HG02840 (cell line): ENCODE measurements around the gene INF2.
"Not testable (repeated sequence)": the region's sequence is repeated elsewhere in the genome, so short reads cannot be mapped to it uniquely, and the experiment has no call there.

ENCODE experiments used
- ATAC-seq: cut with Tn5 transposase; IDR thresholded peaks from one replicate; pipeline ENCODE4 v1.9.1; 2021; ENCODE audit warnings: mild to moderate bottlenecking, moderate library complexity, moderate number of reproducible peaks; ENCODE audit not compliant: unreplicated experiment, low FRiP score

The INF2 gene

DNA sequence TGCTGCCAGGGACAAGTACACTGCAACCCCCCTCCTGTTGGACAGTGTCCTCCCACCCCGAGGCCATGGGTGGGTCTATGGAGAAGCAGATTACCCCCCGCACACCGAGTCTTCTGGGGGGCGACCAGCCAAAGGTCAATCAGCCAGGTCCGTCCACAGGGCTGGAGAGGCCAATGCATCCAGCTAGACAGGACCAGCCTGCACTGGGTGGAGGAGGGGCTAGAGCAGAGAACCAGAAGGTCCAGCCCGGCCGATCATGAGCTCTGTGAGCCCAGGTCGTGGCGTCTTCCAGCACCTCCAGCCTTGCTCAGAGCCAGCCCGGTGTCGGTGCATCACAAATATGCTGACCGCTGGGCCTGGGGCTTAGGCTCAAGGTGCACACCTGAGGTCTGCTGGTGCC, 26.5 kb downstream of the INF2 start:
- no peak for ATAC-seq

DNA sequence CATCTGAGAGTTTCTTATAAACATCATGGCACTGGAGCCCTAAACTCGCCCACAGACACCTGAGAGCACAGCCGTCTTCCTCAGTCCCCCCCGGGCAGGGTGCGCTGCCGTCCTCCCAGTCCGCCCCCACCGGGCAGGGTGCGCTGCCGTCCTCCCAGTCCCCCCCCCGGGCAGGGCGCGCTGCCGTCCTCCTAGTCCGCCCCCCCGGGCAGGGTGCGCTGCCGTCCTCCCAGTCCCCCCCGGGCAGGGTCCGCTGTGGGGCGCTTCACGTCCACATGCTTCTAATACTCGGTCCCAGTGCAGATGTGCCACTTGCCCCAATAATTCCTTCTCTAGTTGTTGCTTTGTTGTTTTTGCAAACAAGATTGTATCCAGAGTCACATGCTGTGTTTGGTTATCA, 27.7 kb downstream of the INF2 start:
- no peak for ATAC-seq

DNA sequence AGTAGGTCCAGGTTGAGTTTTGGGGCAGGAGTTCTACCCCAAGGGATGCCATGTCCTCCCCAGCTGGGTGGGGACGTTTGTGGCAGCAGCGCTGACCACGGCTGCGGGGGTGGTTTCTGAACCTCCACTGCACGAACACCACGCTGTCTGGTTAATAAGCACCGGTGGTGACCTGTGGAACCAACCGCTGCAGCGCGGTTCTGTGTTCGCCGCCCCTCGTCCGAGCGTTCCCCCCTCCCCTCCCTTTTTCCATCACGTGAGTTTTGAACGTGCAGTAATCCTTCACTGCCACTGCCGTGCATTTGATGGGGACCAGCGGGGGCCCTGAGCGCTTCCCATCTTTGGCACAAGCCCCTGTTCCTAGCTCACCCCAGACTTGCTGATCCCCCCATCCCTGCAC, 28.2 kb downstream of the INF2 start:
- ATAC-seq: no peak

DNA sequence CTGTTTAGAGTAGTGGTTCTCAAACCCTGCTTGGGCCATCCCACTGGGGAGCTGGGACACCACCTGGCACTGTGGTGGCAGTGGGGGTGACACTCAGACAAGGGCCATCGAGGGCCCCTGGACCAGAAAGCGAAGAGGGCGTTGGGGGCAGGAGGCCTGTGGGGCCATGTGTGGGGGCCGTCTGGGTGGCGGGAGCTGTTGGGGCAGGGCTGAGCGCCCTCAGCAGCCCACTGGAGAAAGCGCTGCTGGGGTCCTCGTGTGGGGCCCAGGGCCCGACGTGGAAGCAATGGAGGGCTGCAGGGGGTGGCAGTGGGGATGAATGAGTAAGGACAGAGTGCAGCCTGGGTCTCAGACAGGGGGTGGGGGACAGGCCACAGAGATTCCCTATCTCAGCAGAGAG, 28.7 kb downstream of the INF2 start:
- ATAC-seq: no peak

DNA sequence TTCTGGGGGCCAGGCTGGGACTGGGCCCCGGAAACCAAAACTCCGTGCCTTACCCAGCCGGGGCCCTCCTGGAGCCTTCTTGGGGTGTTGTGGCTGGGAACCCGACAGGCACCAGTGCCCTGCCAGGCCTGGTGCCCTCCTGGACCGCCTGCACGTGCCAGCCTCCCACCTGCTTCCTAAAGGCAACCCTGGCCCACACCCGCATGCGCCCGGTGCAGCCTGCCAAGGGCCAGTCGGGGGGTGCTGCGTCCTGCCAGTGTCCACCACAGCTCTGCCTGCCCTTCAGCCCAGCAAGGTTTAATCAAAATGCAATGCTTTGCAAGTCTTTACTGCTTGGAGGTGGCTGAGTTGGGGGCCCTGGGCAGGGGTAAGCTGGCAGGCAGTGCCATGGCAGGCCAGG, 29.5 kb downstream of the INF2 start:
- ATAC-seq: no peak

DNA sequence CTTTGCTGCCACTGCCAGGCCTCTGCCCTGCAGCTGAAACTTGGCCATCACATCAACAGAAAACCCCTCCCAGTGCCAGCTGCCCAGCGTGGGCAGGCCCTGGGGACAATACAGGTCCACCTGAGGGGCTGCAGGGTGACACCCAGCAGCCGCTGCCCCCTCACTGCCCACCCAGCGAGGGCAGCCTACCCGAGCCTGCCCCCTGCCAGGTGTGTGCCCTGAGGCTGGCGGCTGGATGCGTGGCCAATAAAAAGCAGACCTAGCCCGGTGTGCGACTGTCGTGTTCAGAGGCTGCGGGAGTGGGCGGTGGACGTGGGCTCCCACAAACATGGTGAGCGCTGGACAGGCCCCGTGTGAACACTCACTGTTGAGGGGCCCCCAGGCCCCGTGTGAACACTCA, 29.9 kb downstream of the INF2 start:
- ATAC-seq: no peak

DNA sequence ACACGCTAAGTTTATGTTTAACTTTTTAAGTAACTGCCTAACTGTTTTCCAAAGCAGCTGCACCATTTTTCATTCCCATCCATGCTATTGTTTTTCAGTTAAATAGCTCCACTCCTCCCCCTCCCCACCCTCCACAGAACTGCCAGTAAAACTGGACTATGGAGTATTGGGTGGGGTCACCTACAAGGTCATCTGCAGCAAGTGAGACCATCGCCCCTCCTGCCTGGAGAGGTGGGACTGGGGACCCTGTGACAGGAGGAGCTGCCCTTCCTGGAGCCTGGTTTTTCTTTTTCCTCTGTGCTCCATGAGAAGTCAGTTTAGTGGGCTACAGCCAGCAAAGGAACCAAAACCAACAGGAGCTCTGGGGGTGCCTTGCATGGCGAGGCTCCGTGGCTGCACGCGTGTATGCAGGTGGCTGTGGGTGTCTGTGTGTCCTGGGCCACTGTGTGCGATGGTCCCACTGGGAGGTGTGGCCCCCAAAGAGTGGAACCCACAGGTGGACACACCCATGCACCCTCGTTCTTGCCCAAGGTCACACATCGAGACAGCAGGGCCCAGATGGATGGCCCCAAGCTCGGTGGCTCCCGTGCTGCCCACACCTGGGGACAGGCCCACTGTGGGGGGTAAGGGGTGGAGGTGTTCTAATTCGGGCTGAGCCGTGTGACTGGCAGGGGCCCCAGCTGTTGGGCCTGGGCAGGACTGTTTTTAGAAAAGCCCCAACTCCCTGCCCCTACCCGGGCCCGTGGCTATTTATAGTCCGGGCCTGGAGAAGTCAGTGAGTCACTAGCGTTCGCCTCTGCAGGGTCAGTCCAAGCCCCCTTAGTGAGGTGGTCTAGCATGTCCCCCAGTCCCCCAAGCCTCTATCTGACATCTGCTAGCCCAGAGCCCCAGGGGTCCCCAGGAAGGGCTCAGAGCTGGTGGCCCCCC, 32.4 kb downstream of the INF2 start:
- no peak for ATAC-seq

DNA sequence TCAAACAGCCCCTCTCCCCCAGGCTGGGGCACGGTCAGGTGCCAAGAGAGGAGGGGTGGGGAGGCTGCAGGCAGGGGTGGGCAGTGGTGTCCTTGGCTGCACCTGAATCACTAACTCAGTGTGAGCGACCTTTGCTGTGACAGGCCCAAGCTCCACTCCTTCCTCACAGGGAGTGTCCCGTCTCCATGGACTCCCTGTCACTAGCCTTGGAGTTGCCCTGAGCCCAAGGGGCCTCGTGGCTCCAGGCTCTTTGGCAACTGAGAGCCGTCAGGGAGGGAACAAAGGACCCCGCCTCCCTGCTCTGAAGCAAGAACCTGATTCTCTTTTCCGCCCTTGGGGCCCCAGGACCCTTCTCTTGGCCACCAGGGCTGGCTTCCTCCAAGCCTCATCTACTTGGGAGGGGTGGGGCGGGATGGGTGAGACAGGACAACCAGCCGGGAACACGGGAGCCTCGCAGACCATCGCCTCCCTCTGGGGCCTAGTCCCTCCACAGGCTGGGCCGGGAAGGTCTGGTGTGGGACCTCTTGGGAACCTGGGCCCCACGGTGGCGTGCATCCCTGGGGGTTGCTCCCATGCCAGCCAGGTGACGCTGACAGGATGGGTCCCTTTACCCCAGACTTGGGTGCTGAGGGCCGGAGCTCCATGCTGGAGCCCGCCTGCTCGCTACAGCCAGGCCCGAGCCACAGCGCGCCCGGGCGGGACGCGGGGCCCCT, 33.7 kb downstream of the INF2 start:
- ATAC-seq: no peak

DNA sequence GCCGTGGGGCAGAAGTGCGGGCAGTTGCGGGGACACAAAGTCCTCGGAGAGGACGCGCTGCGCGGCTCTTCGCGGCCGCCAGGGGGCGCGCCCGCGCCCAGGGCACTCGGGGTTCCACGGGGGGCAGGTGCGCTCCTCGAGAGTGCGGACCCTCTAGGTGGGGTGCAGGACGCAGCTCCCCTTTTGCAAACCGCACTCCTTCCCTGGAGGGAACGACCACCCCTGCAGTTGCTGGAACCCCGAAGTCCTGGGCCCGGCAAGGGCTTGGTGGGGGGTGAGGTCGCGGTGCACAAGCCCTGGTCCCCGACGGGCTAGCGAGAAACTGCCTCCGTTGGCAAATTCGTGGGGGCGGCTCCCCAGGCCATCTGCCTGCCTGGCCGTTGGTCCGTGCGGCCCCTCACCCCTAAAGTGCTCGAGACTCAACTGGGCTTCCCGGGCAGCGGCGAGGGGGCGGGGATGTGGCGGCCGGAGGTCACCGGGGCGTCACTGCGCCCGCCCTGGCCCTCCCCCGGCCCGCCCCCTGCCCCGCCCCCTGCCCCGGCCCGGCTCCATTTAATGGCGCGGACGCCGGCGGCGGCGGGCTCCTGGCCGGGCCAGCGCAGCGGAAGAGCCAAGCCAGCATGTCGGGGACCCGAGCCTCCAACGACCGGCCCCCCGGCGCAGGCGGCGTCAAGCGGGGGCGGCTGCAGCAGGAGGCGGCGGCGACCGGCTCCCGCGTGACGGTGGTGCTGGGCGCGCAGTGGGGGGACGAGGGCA, 34.4 kb downstream of the INF2 start, which contains the start of gene ADSS1:
ADSS1 (plus strand) TSS at position 579 of the 756 bp plus-strand sequence; CDS start at position 621, 42 bp downstream.
- no peak for ATAC-seq

DNA sequence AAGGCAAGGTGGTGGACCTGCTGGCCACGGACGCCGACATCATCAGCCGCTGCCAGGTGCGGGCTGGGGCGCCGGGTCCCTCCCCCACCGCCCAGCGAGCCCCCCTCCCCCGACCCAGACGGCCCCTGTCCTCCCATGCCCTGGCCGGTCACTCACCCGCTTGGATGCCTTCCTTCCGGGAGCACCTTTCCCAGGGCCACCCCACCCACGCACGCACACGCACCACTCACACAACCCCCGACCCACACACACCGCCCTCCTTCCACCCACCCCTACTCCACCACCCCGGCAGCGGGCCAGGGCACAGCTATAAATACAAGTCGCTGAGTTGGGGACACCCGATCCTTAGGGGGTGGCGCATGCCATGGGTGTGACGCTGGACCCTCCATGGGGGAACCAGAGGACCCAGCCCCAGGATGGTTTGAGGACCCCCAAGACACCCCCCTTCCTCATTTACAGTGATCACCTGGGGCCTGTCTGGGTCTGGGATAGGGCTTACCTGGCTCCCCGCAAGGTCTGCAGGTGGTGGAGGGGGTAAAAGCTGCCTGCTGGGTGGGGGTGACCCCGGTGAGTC, 35.1 kb downstream of the INF2 start:
- ATAC-seq: no peak

DNA sequence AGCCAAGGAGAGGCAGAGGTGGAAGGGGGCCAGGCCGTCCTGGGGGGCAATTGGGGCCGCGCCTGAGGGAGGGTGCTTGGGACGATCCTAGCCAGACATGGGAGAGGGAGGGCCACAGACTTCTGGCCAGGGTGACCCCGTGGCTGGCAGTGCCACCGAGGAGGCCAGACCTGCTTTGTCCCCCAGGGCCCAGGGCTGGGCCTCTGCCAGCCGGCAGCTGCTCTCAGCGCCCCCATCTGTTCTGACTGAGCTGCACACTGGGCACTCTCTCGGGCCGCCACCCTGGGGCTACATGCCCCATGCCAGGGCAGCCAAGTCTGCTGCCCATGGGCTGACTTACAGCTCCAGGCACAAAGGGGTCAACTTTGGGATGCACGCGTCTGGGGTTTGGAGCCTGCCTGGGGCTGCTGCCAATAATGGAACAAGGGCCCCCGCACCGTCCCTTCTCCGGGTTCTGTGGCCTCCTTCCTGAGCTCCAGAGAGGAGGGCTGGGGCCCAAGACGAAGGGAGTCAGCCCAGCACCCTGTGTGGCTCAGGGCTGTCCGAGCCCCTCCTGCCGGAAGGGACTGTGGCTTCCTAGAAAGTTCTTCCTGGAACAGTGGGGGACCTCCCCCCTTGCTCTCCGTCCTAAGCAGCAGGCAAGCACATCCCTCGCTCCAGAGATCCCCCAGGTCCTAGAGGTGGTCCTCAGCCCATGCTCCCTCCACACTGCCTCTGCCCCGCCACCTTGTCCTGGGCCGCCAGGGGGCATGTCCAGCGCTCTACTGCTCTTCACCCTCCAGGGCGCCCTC, 35.8 kb downstream of the INF2 start:
- ATAC-seq: no peak

DNA sequence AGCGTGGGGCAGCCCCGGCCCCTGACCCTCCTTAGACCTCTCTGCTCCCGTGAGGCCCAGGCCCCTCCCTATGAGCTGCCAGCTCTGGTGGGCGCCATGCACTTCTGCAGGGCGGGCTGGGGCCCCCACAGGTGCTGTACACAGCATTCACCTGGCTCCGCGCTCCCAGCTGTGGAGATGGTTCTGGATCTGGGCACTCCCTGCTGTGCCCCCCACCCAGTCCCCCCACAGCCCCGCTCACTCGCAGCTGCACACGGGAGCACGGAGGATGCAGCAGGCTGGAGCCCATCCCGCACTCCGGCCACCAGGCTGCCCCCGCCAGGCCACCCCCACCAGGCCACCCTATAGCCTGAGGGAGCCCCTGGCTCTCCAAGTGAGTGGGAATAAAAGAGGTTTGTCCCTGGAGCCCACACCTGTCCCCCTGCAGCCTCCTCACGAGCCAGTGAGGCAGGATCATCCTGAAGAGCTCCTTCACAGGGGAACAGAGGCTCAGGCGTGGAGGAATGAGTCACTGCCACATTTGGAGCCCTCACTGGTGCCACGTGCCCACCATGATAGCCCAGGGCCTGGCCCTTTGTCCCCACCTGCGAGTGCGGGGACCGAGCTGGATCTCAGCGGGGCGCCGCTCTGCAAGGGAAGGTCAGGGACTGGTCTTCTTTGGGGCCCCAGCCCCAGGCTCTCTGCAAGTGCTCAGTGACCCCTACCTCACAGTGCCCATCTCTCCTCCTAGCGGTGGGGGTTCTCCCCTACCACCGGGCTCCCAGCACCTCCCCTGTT, 36.5 kb downstream of the INF2 start:
- ATAC-seq: no peak

DNA sequence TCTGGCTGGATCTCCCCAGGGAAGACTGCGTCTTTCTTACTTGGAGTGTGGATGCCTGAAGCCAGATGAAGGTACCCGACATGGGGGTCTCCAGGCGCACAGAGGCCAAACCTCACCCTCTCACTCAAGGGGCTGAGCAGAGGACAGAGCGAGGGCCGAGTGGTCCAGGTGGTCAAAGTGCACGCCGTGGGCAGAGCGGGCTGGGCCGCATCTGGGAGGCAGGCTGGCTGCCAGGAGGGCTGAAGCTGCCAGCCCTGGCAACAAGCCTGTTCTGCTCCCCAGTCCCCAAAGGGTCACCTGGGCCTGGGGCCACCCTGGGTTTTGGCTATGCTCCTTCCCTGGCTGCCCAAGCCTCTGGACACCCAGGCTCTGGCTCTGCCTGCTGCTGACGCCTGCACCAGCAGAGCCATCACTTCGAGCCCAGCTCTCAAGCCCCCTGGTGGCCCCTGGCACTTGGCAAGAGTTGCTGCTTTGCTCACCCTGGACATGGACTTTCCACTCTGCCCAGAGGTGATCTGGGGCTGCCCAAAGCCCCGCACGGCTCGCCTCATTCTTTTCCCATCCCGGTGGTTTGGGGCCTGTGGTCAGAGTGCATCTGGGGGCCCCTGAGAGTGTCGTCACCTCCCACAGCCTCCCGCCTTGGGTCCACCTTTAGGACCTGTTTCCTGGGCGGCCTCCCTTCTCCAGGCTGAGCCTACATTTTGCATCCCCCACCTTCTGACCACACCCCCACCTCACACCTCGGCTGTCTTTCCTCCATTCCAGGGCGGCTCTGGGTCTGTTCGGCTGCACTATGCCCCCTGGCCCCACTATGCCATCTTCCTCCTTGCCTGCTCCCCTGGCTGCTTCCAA, 37.4 kb downstream of the INF2 start:
- no peak for ATAC-seq

DNA sequence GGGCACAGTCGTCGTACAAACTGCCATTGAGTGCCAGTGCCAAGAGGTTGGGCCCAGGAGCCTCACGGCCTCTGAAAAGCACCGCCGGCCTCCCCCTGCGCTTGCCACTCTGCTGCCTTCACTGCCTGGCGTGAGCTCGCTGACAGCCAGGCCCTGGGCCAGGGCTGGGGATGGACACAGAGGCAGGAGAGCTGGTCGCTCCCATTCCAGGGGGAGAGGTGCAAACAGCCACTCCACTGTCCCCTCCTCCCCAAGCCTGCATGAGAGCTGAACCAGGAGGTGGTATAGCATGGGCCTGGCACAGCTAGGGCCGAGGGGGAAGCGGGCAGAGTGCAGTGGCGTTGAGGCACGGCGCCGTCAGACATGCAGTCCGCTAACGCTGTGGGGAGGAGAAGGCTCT, 39.2 kb downstream of the INF2 start:
- no peak for ATAC-seq

DNA sequence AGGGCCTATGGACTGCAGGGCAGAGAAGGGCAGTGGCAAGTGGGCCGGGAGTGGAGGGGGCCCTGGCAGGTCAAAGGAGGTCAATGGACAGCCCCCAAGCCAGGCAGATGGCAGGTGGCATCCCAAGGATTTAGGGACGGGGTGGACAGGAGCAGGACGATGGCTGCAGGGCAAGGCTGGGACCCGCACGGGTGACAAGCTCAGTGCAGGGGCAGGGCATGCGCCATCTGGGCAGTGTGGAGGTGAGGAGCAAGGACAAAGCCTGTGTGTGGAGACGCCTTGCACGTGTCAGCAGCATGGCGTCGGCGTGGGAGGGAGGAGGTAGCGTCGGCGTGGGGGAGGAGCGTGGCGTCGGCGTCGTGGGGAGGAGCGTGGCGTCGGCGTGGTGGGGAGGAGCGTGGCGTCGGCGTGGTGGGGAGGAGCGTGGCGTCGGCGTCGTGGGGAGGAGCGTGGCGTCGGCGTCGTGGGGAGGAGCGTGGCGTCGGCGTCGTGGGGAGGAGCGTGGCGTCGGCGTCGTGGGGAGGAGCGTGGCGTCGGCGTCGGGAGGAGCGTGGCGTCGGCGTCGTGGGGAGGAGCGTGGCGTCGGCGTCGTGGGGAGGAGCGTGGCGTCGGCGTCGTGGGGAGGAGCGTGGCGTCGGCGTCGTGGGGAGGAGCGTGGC, 39.9 kb downstream of the INF2 start:
- not testable (repeated sequence) for ATAC-seq

DNA sequence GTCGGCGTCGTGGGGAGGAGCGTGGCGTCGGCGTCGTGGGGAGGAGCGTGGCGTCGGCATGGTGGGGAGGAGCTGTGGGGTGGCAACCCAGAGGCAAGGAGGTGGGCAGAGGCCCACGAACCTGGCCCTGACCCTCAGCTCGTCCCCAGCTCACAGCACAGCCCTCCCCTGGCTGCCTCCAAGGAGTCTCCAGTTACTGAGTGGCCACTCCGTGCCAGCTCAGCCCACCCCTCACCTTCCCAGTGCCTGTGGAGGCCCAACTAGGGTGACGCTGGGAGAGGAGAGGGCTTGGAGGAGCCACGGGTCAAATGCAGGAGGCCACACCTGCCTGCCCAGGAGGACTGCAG, 40.4 kb downstream of the INF2 start:
- no peak for ATAC-seq

DNA sequence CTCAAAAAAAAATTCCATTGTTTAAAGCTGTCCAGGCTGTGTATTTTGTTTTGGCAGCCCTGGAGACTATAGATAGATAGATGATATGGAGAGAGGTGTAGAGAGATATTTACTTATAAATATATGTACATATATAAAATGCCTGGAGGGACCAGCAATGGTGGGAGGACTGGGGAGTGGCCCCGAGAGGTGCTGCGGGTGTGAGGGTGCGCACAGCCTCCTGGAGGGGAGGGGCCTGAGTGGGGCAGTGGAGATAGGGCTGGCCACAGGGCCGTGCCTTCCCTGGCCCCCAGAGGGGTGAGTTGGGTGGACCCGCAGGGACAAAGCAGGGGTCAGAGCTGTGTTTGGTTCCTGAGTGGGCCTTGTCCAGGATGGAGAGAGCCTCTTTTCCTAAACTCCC, 41.1 kb downstream of the INF2 start:
- ATAC-seq: no peak
